Liver (tissue), 9 donors: ENCODE results near the gene BMPER. TPM values are rescaled to one million over a fixed set of nuclear protein-coding genes. Genes with fewer than 3 reads are reported as not detected.

ENCODE experiments used
- DNase-seq: peaks from one replicate; pipeline ENCODE4 v3.0.0-alpha.2; 2017; ENCODE audit warnings: low spot score
- H3K27ac ChIP-seq, 2 donors: one replicate each; pipeline ENCODE4 v1.7.0; 2013; ENCODE audit warnings: inconsistent platforms in 2 of 2, low read length in 2 of 2, control low read depth in 1 of 2, low read depth in 1 of 2, mild to moderate bottlenecking in 1 of 2
- H3K27me3 ChIP-seq, 4 donors: one replicate each; pipeline versions ENCODE4 v1.6.1 to v1.7.0; 2013; ENCODE audit warnings: low read length in 3 of 4, inconsistent platforms in 1 of 4, mild to moderate bottlenecking in 1 of 4, moderate library complexity in 1 of 4; ENCODE audit not compliant: control insufficient read depth in 4 of 4, insufficient read depth in 4 of 4
- H3K36me3 ChIP-seq, 4 donors: one replicate each; pipeline versions ENCODE4 v1.6.1 to v1.7.0; 2013; ENCODE audit warnings: low read length in 3 of 4, mild to moderate bottlenecking in 3 of 4, low read depth in 1 of 4, moderate library complexity in 1 of 4; ENCODE audit not compliant: control insufficient read depth in 4 of 4, insufficient read depth in 3 of 4
- H3K4me1 ChIP-seq, 4 donors: one replicate each; pipeline versions ENCODE4 v1.6.1 to v1.7.0; 2013; ENCODE audit warnings: low read length in 3 of 4, mild to moderate bottlenecking in 3 of 4, moderate library complexity in 1 of 4; ENCODE audit not compliant: control insufficient read depth in 4 of 4, insufficient read depth in 4 of 4
- H3K4me3 ChIP-seq, 3 donors: one replicate each; pipeline versions ENCODE4 v1.6.1 to v1.7.0; 2013; ENCODE audit warnings: low read length in 3 of 3, control low read depth in 1 of 3, low read depth in 1 of 3, mild to moderate bottlenecking in 1 of 3
- H3K9ac ChIP-seq, 2 donors: one replicate each; pipeline ENCODE4 v1.7.0; 2013; ENCODE audit warnings: low read length in 2 of 2, mild to moderate bottlenecking in 2 of 2, moderate library complexity in 2 of 2, control low read depth in 1 of 2, low read depth in 1 of 2
- H3K9me3 ChIP-seq, 4 donors: one replicate each; pipeline versions ENCODE4 v1.6.1 to v1.7.0; 2013; ENCODE audit warnings: low read length in 3 of 4; ENCODE audit not compliant: control insufficient read depth in 4 of 4
- ATF3 ChIP-seq: IDR thresholded peaks from 2 replicates; pipeline ENCODE4 v1.6.1; 2016; ENCODE audit warnings: antibody characterized with exemption
- CTCF ChIP-seq: fragments of 150-350 bp; IDR thresholded peaks from 2 replicates; pipeline ENCODE4 v1.5.1; 2017; ENCODE audit warnings: improper control_type of control experiment, low read depth, low read length; ENCODE audit not compliant: missing input control
- EGR1 ChIP-seq, 2 donors: IDR thresholded peaks; 2 replicates each; pipeline ENCODE4 v1.6.1; 2016 to 2018; ENCODE audit warnings: antibody characterized with exemption in 2 of 2, low read depth in 2 of 2
- FOXA1 ChIP-seq: IDR thresholded peaks from 2 replicates; pipeline ENCODE4 v1.6.1; 2016; ENCODE audit warnings: antibody characterized with exemption
- FOXA2 ChIP-seq: IDR thresholded peaks from 2 replicates; pipeline ENCODE4 v1.6.1; 2016; ENCODE audit warnings: antibody characterized with exemption
- GABPA ChIP-seq, 2 donors: IDR thresholded peaks in 1 of 2; conservative IDR thresholded peaks in 1 of 2; 2 replicates each; pipeline ENCODE4 v1.6.1; 2016; ENCODE audit warnings: antibody characterized with exemption in 2 of 2, mild to moderate bottlenecking in 1 of 2, moderate library complexity in 1 of 2
- HNF4A ChIP-seq, 2 donors: conservative IDR thresholded peaks; 2 replicates each; pipeline ENCODE4 v1.6.1; 2016; ENCODE audit warnings: antibody characterized with exemption in 2 of 2, mild to moderate bottlenecking in 2 of 2
- HNF4G ChIP-seq: IDR thresholded peaks from 2 replicates; pipeline ENCODE4 v1.6.1; 2016; ENCODE audit warnings: antibody characterized with exemption
- JUND ChIP-seq, 2 donors: IDR thresholded peaks; 2 replicates each; pipeline ENCODE4 v1.6.1; 2016; ENCODE audit warnings: antibody characterized with exemption in 2 of 2
- MAX ChIP-seq: IDR thresholded peaks from 2 replicates; pipeline ENCODE4 v1.6.1; 2016; ENCODE audit warnings: antibody characterized with exemption
- NR2F2 ChIP-seq: IDR thresholded peaks from 2 replicates; pipeline ENCODE4 v1.6.1; 2016; ENCODE audit warnings: antibody characterized with exemption
- RAD21 ChIP-seq, 2 donors: IDR thresholded peaks; 2 replicates each; pipeline ENCODE4 v1.6.1; 2016; ENCODE audit warnings: antibody characterized with exemption in 2 of 2, mild to moderate bottlenecking in 2 of 2
- REST ChIP-seq: IDR thresholded peaks from 2 replicates; pipeline ENCODE4 v1.6.1; 2016; ENCODE audit warnings: antibody characterized with exemption, mild to moderate bottlenecking
- RXRA ChIP-seq, 2 donors: IDR thresholded peaks; 2 replicates each; pipeline ENCODE4 v1.6.1; 2017 to 2018; ENCODE audit warnings: antibody characterized with exemption in 2 of 2, mild to moderate bottlenecking in 1 of 2
- SP1 ChIP-seq: IDR thresholded peaks from 2 replicates; pipeline ENCODE4 v1.6.1; 2018; ENCODE audit warnings: antibody characterized with exemption, mild to moderate bottlenecking
- TAF1 ChIP-seq: conservative IDR thresholded peaks from 2 replicates; pipeline ENCODE4 v1.6.1; 2016; ENCODE audit warnings: antibody characterized with exemption, mild to moderate bottlenecking
- YY1 ChIP-seq: IDR thresholded peaks from 2 replicates; pipeline ENCODE4 v1.6.1; 2016; ENCODE audit warnings: antibody characterized with exemption, mild to moderate bottlenecking
- ZBTB33 ChIP-seq: IDR thresholded peaks from 2 replicates; pipeline ENCODE4 v1.6.1; 2016; ENCODE audit warnings: antibody characterized with exemption
- WGBS: extraction: QIAGEN DNeasy Blood & Tissue Kit; methylation state at CpG from one replicate; pipeline ENCODE4 v1.1.7; 2013; 5-methylcytosine and 5-hydroxymethylcytosine counted together
- polyA plus RNA-seq, 2 donors: library from polyadenylated mRNA; stranded (reverse) in 1 of 2; unstranded in 1 of 2; fragments of 200-250 nt in 1 of 2; fragments of >200 nt in 1 of 2; fragmentation: Nextera tagmentation in 1 of 2; extraction: Ambion mirVana in 1 of 2; gene quantifications; one replicate each; pipeline versions ENCODE4 v1.2.1 to v1.2.3, GENCODE V29; 2013 to 2015
- total RNA-seq, 2 donors: library from RNA; depleted of rRNA; stranded (reverse); fragments of >200 nt; gene quantifications; one replicate each; pipeline ENCODE4 v1.2.3, GENCODE V29; 2014
- donor health status: healthy.
- donor health status: healthy.
- donor health status: healthy.
- donor health status: healthy.
- donor health status: healthy.

Gene BMPER
- total and polyA plus RNA-seq, 4 donors, result 4.0 to 8.5 (median 6.2) TPM

- DNase-seq, result no peak
- 79% methylated on average over 3 of the region's 3 CpGs for WGBS
Observed at GRCh38 chr7:34177476-34177875, 272.1 kb downstream of the BMPER start.

More at GRCh38 chr7:34177476-34177875, 272.1 kb downstream of the BMPER start:
- no peaks in the 10 kb centered on the region for H3K4me1 ChIP-seq
- no peaks in the 10 kb centered on the region for H3K9me3 ChIP-seq
- TF ChIP-seq REST (no peak), JUND (IDR thresholded peaks at IDR 0.05) (no peak), HNF4A (conservative IDR thresholded peaks at IDR 0.05) (no peak), HNF4G (no peak), NR2F2 (no peak), ZBTB33 (no peak), YY1 (no peak), FOXA2 (no peak), GABPA (IDR thresholded peaks at IDR 0.05 in 1 of 2, conservative IDR thresholded peaks at IDR 0.05 in 1 of 2) (no peak), SP1 (no peak), ATF3 (no peak), FOXA1 (no peak), EGR1 (IDR thresholded peaks at IDR 0.05; ENCODE audit: low read depth in 2 of 2) (no peak), MAX (no peak), TAF1 (no peak), CTCF (no peak), RAD21 (IDR thresholded peaks at IDR 0.05) (no peak), RXRA (IDR thresholded peaks at IDR 0.05) (no peak)
- H3K9ac ChIP-seq, result no peak overlapping the region
- no peaks in the 10 kb centered on the region for H3K27me3 ChIP-seq
- H3K4me3 ChIP-seq, result no peak overlapping the region
- H3K27ac ChIP-seq, result no peak overlapping the region
- H3K36me3 ChIP-seq, result no peaks in the 10 kb centered on the region
